Body of pancreas (tissue), 4 donors: Measurements from ENCODE around the gene HDDC3. TPM values are rescaled to one million over a fixed set of nuclear protein-coding genes. Genes with fewer than 3 reads are reported as not detected.
A peak's percentile ranks its signal among the peaks of the same experiment; 100 is the strongest.

Experiments used
- ATAC-seq: fragments of 150-250 bp; one replicate; pipeline ENCODE4 v1.9.1; 2016
- DNase-seq, 4 donors: peaks; one replicate each; pipeline ENCODE4 v3.0.0-alpha.2; 2019
- H3K27ac ChIP-seq, 4 donors: fragments of 200-600 bp; sonication (generic); 1 replicate in 3 of 4; 2 replicates in 1 of 4; pipeline versions ENCODE4 v1.5.1 to v1.6.1; 2016 to 2019; ENCODE audit warnings: mild to moderate bottlenecking in 1 of 4, mixed read lengths in 1 of 4, moderate library complexity in 1 of 4
- H3K27me3 ChIP-seq, 2 donors: fragments of 200-600 bp; sonication (generic); one replicate each; pipeline ENCODE4 v1.6.0; 2016; ENCODE audit warnings: mild to moderate bottlenecking in 1 of 2
- H3K36me3 ChIP-seq, 2 donors: fragments of 200-600 bp; sonication (generic); replicated peaks in 1 of 2; 2 replicates each; pipeline ENCODE4 v1.5.1; 2016; ENCODE audit warnings: low read depth in 2 of 2; ENCODE audit not compliant: insufficient read depth in 1 of 2
- H3K4me1 ChIP-seq: fragments of 200-600 bp; sonication (generic); one replicate; pipeline ENCODE4 v1.6.0; 2016
- H3K4me3 ChIP-seq, 2 donors: fragments of 200-600 bp; sonication (generic); 1 replicate in 1 of 2; 2 replicates in 1 of 2; pipeline ENCODE4 v1.5.1; 2016 to 2019
- H3K9me3 ChIP-seq, 3 donors: fragments of 200-600 bp; sonication (generic); 1 replicate in 2 of 3; 2 replicates in 1 of 3; pipeline ENCODE4 v1.5.1; 2016
- CTCF ChIP-seq, 7 experiments: fragments of 450-650 bp in 4 of 7; fragments of 200-600 bp in 3 of 7; sonication (generic) in 3 of 7; IDR thresholded peaks; one replicate each; pipeline ENCODE4 v1.5.1; 2016 to 2019; ENCODE audit warnings: antibody characterized with exemption in 7 of 7
- POLR2A ChIP-seq, 3 donors: fragments of 450-650 bp; IDR thresholded peaks; one replicate each; pipeline ENCODE4 v1.6.1; 2016; ENCODE audit warnings: antibody characterized with exemption in 3 of 3, mild to moderate bottlenecking in 2 of 3
- WGBS, 2 donors: methylation state at CpG; one replicate each; pipeline ENCODE4 v1.1.5; 2017; 5-methylcytosine and 5-hydroxymethylcytosine counted together
- intact Hi-C: fragments of 100-400 bp; cut with DNase I; formaldehyde crosslinking; loops from one replicate; pipeline ENCODE4 v1.15.1; 2023
- total RNA-seq, 2 donors: library from RNA; depleted of rRNA; stranded (reverse); fragments of >200 nt; gene quantifications; one replicate each; pipeline ENCODE4 v1.1.0, GENCODE V29; 2016

Gene HDDC3
- total RNA-seq, 2 donors from 2014 or later = 13.8 to 14.5 TPM

DNA sequence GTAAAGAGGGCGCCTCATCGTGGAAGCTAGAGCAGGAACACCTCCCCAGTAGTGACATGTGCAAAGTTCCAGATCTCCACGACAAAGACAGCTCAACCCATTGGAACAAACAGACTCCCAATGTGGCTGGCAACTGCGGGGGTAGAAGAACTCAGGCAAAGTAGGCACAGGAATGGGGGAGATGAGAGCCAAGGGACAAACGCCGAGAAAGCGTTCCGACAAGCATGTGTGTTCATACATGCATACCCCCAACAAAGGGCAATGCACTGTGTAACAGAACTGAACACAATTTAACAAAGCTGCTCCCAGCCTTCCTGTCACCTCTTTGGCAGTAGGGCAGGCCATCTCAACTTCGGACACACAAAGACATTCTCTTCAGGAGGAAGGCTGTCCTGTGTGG is 33.9 kb upstream of the HDDC3 start:
- H3K36me3 ChIP-seq = peaks cover 0 to 6% of the 10 kb centered on the region in 2 donors

GRCh38 chr15:90962021-90962420 is 29.7 kb upstream of the HDDC3 start:
- no peak overlapping the region for H3K4me3 ChIP-seq
- TF ChIP-seq POLR2A (IDR thresholded peaks at IDR 0.05) (no peak), CTCF (IDR thresholded peaks at IDR 0.05) (no peak)
- H3K36me3 ChIP-seq = peaks cover 0 to 6% of the 10 kb centered on the region in 2 donors
- H3K27me3 ChIP-seq = no peaks in the 10 kb centered on the region
- H3K4me1 ChIP-seq = peaks cover 12% of the 10 kb centered on the region
- intact Hi-C loops = loop anchor here (5.0 kb wide), 1 partner anchor 75 kb away; no protein-coding TSS in a partner anchor
- ATAC-seq (no peak), DNase-seq (no peak)
- H3K9me3 ChIP-seq = no peaks in the 10 kb centered on the region
- 71 to 72% methylated on average over 4 of the region's 4 CpGs for WGBS, 2 donors
- H3K27ac ChIP-seq = no peak overlapping the region

More for the DNA sequence above, 33.9 kb upstream of the HDDC3 start:
- Histone ChIP-seq H3K27ac (no peak overlapping the region), H3K27me3 (no peaks in the 10 kb centered on the region), H3K9me3 (no peaks in the 10 kb centered on the region), H3K4me3 (no peak overlapping the region), H3K4me1 (no peaks in the 10 kb centered on the region)
- TF ChIP-seq POLR2A (IDR thresholded peaks at IDR 0.05) = no peak
- TF ChIP-seq CTCF (IDR thresholded peaks at IDR 0.05) = no peak
- intact Hi-C loops = no loop called here
- ATAC-seq = no peak
- WGBS, 2 donors = 81 to 92% methylated on average over 9 of the region's 9 CpGs
- DNase-seq = no peak

DNA sequence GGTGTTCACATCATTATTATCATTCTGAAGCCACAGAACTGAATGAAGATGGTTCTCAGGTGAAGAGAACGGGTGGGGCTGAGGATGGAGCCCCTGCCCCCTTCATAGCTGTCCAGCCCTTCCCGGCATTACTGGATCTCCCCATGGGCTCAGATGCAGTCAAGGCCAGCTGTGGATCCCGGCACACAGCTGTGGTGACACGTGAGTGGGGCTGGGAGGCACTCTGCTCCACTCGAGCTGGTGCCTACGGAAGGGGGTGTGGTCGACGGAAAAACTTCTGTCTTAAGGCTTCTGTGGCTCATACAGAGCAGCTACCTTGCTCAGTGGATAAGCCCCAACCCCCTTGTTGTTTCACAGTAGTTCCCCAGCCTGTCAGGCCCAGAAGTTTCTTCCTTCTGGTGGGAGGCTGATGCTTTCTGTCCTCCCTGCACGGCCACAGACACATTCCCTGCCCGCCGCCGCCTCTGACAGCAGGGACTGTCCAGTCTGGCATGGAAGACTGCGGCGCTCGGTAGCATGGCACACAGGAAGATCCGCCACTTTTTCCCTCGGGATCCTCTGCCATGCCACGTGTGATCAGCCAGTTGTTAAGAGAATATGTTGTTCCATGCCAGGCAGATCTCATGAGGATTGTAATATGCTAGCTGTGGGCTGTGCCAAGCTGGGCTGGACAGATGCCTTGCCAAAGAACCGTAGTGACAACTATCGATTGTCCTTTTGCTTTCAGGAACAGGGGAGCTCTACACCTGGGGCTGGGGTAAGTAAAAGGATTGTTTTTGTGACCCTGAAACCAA is 28.1 kb upstream of the HDDC3 start:
- Histone ChIP-seq H3K4me1 (peaks cover 23% of the 10 kb centered on the region), H3K36me3 (peaks cover 0 to 3% of the 10 kb centered on the region in 2 donors), H3K9me3 (no peaks in the 10 kb centered on the region), H3K27me3 (no peaks in the 10 kb centered on the region), H3K4me3 (no peak overlapping the region), H3K27ac (peak overlapping the region in 1 of 4 donors; percentile 19)
- TF ChIP-seq POLR2A (IDR thresholded peaks at IDR 0.05) (no peak), CTCF (IDR thresholded peaks at IDR 0.05) (no peak)
- no peak for ATAC-seq
- intact Hi-C loops = loop anchor here (5.0 kb wide), 1 partner anchor 77 kb away; no protein-coding TSS in a partner anchor
- 72 to 80% methylated on average over 15 to 20 of the region's 20 CpGs for WGBS, 2 donors
- DNase-seq = no peak

DNA sequence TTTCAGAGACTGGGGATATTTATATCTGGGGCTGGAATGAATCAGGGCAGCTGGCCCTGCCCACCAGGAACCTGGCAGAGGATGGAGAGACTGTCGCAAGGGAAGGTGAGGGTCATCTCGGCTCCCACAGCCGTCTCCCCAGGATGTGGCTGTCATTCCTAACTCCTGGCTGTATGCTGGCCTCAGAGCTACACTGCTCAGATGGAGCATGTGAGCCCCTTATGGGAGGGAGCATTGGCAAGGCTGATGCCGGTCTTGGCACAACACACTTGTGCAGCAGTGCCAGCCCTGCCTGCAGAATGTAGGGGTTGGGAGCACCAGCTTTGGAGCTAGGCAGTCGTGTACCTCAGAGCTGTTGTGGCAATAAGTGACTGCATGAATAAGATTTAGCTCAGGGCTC is 27.5 kb upstream of the HDDC3 start:
- intact Hi-C loops = loop anchor here (5.0 kb wide), 1 partner anchor 77 kb away; no protein-coding TSS in a partner anchor
- Histone ChIP-seq H3K36me3 (peaks cover 0 to 3% of the 10 kb centered on the region in 2 donors), H3K4me3 (no peak overlapping the region), H3K27ac (no peak overlapping the region), H3K9me3 (no peaks in the 10 kb centered on the region), H3K4me1 (peaks cover 27% of the 10 kb centered on the region), H3K27me3 (no peaks in the 10 kb centered on the region)
- no peak for ATAC-seq
- DNase-seq = peak in 1 of 4 donors; percentile 58
- no peak for TF ChIP-seq CTCF (IDR thresholded peaks at IDR 0.05)
- no peak for TF ChIP-seq POLR2A (IDR thresholded peaks at IDR 0.05)
- 63 to 95% methylated on average over 4 to 5 of the region's 5 CpGs for WGBS, 2 donors
